Hematopoietic multipotent progenitor cell treated with erythropoietin and hydrocortisone succinate and interleukin-3 and kit ligand, for 8 days (in vitro differentiated cells): Measurements from ENCODE around the gene PFKFB1.
"Not testable (repeated sequence)": the region's sequence is repeated elsewhere in the genome, so short reads cannot be mapped to it uniquely, and the experiment has no call there.

Experiments used
- DNase-seq: peaks from one replicate; pipeline ENCODE4 v3.0.0-alpha.2; 2015

The PFKFB1 gene

GRCh38 chrX:54992911-54993622 lies 921 bp downstream of the PFKFB1 start:
- peak; percentile 27 for DNase-seq

GRCh38 chrX:54991706-54992105 lies 2.3 kb downstream of the PFKFB1 start:
- no peak for DNase-seq

GRCh38 chrX:54983306-54983705 lies 10.7 kb downstream of the PFKFB1 start:
- DNase-seq = not testable (repeated sequence)

- no peak for DNase-seq
Measured at GRCh38 chrX:54980334-54980733, 13.7 kb downstream of the PFKFB1 start.

GRCh38 chrX:54979432-54979831 lies 14.6 kb downstream of the PFKFB1 start:
- DNase-seq = no peak

DNA sequence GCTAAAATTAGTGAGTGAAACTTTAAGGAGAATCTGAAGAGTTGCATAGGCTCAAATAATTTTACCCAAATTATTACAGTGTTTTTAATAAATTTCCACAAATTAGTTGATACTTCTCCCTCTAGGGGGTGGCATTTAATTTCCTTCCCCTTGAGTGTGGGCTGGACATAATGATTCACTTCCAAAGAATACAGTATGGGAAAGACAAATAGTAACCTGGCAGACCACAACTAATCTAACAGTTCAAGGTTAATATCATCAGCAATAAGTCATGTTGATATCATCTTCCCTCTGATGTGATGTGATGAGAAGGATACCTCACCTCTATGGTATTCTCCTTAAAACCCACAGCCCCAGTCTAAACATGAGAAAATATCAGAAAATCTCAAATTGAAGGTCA lies 15.5 kb downstream of the PFKFB1 start:
- DNase-seq = no peak

DNA sequence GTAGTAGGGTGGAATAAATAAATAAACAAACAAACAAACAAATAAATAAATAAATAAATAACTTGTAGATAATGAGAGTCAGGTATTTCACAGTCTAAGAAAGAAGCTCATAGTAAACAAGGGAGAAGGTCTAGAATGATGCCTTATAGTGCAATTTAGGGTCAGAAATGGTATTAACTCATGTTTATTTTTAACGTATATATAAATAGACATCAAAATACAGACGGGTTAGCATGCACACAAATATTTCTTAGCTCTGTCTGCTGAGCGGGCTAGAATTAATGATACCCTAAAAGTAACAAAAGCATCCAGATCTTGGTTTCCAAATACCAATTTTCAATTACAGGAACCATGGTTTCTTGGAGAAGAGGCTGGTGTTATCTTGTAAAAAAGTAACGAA lies 16.6 kb downstream of the PFKFB1 start:
- DNase-seq = no peak

GRCh38 chrX:54964766-54965497 lies 29.1 kb downstream of the PFKFB1 start:
- DNase-seq = no peak

GRCh38 chrX:54961750-54962149 lies 32.2 kb downstream of the PFKFB1 start:
- DNase-seq = no peak

DNA sequence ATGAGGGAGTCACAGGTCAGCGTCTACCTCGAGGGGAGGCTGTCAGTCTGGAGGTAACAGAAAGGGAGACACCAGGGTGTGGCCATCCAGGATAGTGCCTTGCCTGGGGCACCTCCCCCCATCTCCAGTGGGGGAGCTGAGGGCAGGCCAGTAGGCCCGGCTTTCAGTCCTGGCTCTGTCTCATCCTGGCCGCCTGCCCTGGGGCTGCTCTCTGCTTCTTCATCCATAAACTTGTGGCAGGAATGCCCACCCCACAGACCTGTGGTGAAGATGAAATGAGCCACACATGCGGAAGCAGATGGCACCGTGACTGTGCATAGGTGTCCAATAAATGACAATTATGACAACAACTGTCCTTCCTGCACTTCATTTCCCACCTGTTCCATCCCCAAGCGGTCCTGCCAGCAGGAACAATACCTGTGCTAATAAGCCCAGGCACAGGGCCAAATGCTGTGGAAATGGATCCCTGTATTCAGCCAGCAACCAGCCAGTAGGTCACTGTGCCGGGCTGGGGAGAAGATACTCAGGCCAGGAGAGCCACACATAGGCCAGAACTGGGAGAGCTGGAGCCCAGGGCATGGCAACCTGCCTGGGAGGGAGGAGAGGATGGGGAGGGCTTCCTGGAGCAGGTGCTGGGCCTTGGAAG lies 43.1 kb downstream of the PFKFB1 start:
- no peak for DNase-seq

DNA sequence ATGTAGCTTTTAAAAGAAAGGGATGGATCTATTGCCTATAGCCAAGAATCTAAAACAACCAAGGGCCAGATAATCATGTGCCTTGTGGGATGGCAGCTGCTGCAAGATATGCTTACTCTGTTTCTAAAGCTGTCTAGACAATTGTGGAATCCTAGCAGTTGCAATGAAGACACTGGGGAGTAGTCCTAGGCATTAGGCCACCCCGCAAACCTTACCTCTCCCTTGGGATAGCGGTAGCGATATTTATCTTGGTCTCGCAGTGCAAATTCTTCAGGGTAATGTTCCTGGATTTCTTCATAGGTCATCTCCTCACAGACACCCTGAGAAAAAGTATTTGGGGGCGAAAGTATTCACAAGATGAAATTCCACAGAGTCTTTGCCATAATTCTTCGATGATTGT lies 48.8 kb downstream of the PFKFB1 start:
- DNase-seq = no peak

- DNase-seq = no peak
Measured at GRCh38 chrX:54944816-54945215, 49.2 kb downstream of the PFKFB1 start.

- no peak for DNase-seq
Measured at GRCh38 chrX:54937416-54937815, 56.6 kb downstream of the PFKFB1 start.

- no peak for DNase-seq
Measured at GRCh38 chrX:54935306-54935705, 58.7 kb downstream of the PFKFB1 start.

- DNase-seq = no peak
Measured at GRCh38 chrX:54934890-54935289, 59.1 kb downstream of the PFKFB1 start.

DNA sequence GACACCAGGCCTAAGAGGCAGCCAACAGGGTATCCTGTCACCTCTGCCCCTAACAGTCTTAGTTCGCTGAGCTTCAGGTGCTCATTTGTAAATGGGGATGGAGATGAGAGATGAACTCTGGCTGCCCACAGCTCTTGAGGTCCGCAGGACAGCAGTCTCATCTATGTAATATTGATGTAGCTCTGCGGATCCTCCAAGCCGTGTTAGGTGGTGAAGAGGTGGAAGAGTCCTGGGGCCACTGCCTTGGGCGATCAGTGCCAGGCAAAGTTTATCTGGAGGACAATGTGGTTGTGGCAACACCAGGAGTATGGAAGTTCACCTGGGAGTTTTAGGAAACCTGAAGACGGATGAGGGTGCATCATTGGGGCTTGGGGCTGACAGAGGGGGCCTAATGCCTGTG lies 59.9 kb downstream of the PFKFB1 start:
- no peak for DNase-seq

DNA sequence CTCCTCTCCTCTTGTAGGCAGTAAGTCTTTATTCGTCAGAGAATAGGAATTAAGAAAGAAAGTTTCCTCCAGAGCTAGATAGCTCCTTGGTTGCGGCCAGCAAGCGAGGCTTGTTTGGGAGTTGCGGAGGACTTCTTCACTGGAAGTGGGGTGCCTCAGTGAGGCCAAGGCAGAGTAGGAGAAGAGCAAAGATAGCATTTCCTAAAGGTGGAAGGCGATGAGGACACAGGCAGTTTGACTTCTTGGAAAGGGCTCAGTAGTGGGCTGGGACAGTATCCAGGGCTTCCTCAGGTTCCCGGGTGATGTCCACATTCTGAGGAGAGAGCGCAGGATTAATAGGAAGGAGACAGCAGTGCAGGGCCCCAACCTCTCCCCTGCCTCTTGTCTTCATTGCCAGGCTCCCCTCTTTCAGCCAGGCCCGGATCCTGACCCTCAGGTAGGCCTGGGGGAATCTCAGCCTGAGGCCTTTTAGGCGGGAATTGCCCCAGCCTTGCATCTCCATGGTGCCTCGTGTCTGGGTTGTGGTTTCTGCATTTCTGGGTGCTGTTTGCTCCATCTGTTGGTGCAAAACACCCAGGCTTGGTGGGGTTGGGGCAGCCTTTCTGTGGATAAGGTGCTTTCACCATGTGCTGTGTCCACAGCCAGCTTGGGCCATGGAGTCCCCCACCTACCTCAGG lies 60.7 kb downstream of the PFKFB1 start:
- DNase-seq = no peak

DNA sequence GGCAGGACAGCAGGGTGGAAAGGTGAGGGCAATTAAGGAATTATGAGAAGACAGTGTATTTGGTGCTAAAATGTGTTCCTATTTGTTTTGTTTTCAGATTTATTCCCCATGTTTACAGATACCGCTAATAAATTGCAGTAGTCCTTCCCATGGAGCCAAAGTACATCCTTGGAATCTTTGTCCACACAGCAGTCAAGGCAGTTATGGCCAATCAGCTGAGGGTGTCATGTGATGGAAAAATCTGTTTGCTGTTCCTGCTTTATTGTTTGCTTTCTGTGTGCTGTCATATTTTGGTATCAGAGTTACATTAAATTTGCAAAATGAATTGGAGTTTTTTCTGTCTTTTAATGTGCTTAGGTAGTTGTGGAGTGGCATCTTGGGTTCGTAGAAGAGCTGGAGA lies 62.9 kb downstream of the PFKFB1 start:
- no peak for DNase-seq

- no peak for DNase-seq
Measured at GRCh38 chrX:54930291-54931049, 63.5 kb downstream of the PFKFB1 start.

- DNase-seq = no peak
Measured at GRCh38 chrX:54928876-54929275, 65.1 kb downstream of the PFKFB1 start.

DNA sequence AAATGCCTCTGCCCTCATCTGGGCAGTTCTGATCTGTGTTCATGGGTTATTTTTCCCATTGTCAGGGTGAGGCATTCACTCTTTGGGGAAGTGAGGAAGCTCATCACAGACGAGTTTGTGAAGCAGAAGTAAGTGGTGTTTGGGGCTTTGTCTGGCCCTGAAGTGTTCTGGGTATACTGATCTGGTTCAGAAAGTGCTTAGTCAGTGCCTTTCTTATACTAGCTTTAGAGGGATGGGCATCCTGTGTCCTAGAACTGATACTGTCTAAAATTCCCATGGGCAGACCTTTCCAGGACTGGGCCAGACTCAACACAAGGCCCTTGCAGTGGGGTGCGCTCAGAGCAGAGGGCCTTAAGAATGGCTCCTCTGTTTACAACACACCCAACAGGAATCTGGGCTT lies 67.0 kb downstream of the PFKFB1 start:
- DNase-seq = no peak

DNA sequence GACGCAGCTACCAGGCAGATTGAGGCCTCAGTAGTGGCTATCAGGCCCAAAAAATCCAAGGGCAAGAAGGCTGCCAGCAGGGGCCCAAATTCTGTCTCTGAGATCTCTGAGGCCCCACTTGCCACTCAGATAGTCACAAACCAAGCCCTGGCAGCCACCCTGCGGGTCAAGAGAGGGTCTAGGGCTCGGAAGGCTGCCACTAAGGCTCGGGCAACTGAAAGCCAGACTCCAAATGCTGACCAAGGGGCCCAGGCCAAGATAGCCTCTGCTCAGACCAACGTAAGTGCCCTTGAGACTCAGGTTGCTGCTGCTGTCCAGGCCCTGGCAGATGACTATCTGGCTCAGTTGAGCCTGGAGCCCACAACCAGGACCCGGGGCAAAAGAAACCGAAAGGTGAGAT lies 70.6 kb downstream of the PFKFB1 start:
- no peak for DNase-seq

DNA sequence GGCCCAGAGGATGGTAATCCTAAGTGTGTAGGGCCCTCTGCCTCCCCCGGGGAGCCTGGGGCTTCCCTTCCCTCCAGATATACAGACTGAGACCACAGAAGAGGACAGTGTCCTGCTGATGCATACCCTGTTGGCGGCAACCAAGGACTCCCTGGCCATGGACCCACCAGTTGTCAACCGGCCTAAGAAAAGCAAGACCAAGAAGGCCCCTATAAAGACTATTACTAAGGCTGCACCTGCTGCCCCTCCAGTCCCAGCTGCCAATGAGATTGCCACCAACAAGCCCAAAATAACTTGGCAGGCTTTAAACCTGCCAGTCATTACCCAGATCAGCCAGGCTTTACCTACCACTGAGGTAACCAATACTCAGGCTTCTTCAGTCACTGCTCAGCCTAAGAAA lies 71.4 kb downstream of the PFKFB1 start:
- no peak for DNase-seq
